ENCODE measurements around the gene MARVELD1.
A peak's percentile ranks its signal among the peaks of the same experiment; 100 is the strongest.

The MARVELD1 gene

DNA sequence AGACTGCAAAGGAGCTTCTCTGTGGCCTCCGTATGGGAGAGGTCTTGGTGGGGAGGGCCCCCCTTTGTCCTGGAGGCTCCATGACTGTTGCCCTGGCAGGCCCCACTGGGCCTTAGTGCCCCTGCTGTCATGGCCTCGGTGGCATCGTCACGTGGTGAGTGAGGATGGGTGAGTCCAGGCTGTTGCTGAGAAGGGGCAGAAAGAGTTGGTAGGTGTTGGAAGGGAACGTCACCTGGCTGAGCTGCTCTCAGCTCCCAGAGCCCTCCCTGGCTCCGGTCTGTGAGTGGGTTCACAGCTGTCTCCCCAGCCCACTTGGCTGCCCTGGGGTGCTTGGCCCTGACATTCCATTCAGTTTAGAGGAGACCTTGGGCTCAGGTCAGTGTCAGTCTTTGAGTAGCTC is 42.2 kb downstream of the MARVELD1 start:
- DNase-seq (ENCODE audit: low read depth) = no peak

GRCh38 chr10:97757471-97757870 is 43.9 kb downstream of the MARVELD1 start:
- DNase-seq (ENCODE audit: low read depth) = no peak

GRCh38 chr10:97759158-97759887 is 45.8 kb downstream of the MARVELD1 start:
- peak; percentile 13 for DNase-seq (ENCODE audit: low read depth)

DNA sequence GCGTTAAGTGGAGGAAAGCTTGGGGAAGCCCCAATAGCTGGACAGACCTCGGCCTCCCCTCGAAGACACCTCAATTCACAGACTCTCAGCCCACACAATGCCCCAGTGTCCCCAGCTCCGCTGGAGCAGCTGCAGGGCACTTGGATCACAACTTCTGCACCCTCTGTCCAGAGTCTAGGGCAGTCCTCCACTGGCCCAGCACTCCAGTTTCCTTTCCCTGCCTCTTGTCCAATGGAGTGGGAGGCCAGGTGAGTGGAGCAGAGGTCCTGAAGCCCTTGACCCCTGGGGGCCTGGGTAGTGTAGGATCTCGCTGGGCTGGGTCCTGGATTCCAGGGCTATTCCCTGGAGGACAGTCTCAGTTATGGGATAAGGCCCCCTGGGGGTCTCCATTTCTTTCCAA is 46.4 kb downstream of the MARVELD1 start:
- DNase-seq (ENCODE audit: low read depth) = no peak

- DNase-seq (ENCODE audit: low read depth) = no peak
Measured at GRCh38 chr10:97760461-97761257, 47.1 kb downstream of the MARVELD1 start.

GRCh38 chr10:97761331-97761865 is 47.9 kb downstream of the MARVELD1 start:
- DNase-seq (ENCODE audit: low read depth) = no peak

DNA sequence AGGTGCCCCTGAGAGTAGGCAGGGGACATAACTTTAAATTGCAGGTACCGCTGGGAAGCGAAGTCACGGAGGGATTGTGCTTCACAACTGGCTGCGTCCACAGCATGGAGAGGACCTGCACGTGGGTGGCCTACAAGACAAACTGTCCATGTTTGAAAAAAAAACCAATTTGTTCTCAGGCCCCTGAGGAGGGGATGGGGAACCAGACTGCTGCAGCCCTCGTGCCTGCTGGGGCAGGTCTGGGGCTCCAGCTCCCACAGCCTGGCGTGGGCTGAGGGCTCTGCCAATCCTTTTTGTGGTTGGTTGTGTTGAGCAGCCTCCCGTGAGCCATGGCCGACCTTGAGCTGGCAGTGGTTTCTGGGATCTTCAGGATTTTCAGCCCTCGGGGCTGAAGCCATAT is 48.5 kb downstream of the MARVELD1 start:
- no peak for DNase-seq (ENCODE audit: low read depth)

- DNase-seq (ENCODE audit: low read depth) = no peak
Measured at GRCh38 chr10:97762816-97763215, 49.3 kb downstream of the MARVELD1 start.

DNA sequence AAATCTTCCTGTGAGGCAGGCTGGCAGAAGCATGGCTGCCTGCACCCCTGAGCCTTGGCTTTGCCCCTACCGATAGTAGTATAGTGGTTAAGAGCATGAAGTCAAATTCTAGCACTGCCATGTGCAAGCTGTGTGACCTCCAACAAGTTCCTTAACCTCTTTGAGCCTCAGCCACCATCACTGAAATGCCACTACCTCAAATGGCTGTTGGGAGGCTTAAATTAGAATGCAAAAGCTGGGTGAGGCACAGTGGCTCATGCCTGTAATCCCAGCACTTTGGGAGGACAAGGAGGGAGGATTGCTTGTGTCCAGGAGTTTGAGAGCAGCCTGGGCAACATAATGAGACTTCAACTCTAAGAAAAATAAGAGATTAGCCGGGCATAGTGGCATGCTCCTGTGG is 49.9 kb downstream of the MARVELD1 start:
- DNase-seq (ENCODE audit: low read depth) = no peak

DNA sequence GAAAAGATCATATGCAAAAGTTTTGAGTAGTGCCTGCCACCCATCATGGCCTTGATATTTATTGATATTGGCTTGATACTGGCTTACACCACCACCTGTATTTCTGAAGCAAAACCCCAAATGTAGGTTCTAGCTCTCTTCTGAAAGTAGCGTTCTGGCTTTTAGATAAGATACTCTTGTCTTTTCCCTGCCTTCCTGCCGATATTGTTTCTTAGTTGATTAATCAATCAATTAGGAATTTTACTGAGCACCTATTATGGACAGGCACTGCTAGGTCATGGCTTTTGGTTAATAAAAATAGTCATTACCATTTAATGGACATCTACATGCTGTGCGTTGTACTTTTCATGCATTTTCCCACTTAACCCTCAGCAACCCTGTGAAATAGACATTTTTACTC is 50.4 kb downstream of the MARVELD1 start:
- DNase-seq (ENCODE audit: low read depth) = no peak

DNA sequence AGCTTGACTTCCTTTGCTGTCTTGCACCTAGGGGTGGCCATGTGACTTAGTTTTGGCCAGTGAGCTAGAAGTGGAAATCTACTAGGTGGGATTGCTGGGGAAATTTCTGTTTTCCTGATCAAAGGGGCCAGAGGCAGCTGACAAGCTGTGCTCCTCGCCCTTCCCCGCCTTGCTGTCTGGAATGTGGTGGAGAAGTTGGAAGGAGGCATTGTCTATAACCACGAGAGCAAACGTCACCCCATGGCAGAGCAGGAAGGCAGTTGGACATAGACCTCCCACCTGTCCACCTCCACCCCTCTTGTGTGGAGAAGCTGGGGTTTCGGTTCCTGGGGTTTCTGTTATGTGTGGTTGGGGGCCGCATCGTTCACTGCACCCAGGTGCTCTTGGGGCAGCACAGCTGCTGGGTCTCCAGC is 51.0 kb downstream of the MARVELD1 start:
- no peak for DNase-seq (ENCODE audit: low read depth)

DNA sequence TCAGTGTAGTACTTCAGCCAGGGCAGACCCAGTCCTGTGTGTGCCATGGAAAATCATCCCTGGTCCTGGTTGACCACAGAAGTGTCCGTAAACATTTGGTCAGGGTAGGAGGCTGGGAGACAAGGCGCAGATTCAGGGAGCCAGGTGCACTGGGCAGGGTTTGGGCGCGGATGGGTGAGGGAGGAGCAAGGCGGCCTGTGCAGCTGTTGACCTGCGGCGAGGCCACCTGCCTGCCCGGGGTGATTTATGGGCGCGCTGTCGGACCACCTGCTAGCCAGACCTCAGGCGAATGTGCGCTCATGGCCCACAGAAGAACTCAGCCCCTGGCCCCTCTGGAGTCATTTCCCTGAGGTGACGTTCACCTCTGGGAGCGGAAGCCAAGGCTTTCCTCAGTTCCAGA is 51.7 kb downstream of the MARVELD1 start:
- DNase-seq (ENCODE audit: low read depth) = no peak

DNA sequence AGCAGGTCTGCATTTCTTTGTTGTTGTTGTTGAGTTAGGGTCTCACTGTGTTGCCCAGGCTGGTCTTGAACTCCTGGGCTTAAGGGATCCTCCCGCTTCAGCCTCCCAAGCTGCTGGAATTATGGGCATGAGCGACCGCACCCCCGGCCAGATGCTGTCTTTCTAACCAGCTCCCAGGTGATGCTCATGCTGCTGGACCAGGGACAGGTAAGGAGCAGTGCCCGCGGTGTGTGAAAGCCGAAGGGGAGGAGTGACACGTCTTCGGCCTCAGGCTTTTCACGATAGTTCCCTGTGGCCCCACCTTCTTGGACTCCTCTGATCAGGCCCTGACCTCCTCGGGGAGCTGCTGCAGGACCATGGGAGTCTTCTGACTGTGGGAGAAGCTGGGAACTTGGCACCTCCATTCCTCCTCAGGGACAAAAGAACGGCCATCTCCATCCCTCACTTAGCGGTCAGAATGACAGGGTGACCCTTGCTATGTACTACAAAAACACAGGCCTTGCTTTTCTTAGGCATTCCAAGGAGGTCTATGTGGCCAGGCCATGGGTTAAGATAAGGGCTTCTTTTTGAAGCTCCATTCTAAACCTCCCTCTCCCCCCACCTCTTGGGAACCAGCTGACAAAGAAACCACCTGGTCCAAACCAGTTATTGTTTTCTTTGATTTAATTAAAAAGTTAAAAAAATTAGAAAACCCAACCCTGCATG is 52.7 kb downstream of the MARVELD1 start:
- no peak for DNase-seq (ENCODE audit: low read depth)

- no peak for DNase-seq (ENCODE audit: low read depth)
Measured at GRCh38 chr10:97766996-97767924, 53.7 kb downstream of the MARVELD1 start.

Data from GM04504 (cell line).